GM19372 (cell line): ENCODE results near the gene CD2BP2.
A peak's percentile ranks its signal among the peaks of the same experiment; 100 is the strongest.

Experiments used
- ATAC-seq: cut with Tn5 transposase; IDR thresholded peaks from one replicate; pipeline ENCODE4 v1.9.1; 2021; ENCODE audit warnings: mild to moderate bottlenecking, low read depth, moderate library complexity; ENCODE audit not compliant: unreplicated experiment

Gene CD2BP2

GRCh38 chr16:30379158-30379783, 24.2 kb upstream of the CD2BP2 start:
- no peak for ATAC-seq

DNA sequence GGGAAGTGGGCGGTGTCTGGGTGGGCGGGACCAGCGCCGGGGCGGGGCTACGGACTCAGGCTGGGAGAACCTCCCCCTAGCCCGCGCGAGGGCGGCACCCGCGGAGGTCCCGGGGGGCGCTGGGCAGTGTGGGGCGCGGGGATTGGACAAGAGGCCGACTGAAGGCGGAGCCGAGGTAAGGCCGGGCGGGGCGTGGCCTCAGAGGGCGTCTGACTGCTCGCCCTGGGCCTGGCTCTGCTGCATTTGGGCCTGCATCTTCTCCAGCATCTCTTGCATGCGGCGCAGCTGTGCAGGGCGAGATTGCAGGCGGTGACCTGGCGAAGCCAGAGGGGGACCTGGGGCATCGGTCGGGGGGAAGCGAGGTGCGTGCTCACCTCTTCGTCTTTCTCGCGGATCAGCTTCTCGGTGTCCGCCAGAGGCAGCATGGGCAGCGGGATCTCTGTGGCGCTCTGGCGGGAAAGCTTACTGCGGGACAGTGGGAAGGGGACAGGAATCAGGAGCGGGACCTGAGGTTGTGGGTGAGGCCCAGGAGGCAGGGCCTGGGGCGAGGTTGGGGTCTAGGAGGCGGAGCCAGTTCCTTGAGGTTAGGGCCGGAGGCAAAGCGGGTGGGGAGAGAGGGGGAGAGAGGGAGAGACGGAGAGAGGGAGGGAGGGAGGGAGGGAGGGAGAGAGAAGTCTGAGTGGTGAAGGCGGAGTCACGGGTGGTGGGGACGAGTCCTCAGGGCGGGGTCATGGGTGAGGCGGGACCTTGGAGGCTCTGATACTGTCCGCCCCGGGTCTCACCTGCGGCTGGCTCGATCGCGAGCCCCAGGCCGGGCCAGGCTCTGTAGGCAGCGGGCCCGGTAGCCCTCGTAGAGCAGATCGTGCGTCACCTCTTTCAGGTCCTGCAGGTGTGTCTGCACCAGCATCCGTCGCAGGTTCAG, 23.4 kb upstream of the CD2BP2 start:
- peak; percentile 85 for ATAC-seq

DNA sequence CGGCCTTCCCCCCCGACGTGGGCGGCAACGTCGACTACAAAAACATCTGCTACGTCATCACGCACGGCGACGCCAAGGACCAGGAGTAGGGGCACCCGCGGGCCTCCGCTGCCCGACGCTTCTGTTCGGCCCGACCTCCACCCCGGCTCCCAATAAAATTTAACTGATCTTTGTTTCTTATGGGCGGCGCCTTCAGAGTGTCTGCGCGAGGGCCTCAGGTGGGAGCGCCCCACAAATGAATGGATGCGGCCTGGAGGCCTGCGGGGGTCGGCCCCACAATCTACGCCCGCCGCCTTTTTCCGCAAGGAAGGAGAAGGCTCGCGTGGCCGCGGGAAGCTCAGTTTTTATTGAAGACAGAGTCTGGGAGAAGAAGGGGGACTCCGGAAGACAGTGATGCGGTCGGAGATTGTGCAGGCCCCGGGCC, 22.7 kb upstream of the CD2BP2 start:
- peak; percentile 40 for ATAC-seq

GRCh38 chr16:30377050-30377811, 22.1 kb upstream of the CD2BP2 start:
- no peak for ATAC-seq

DNA sequence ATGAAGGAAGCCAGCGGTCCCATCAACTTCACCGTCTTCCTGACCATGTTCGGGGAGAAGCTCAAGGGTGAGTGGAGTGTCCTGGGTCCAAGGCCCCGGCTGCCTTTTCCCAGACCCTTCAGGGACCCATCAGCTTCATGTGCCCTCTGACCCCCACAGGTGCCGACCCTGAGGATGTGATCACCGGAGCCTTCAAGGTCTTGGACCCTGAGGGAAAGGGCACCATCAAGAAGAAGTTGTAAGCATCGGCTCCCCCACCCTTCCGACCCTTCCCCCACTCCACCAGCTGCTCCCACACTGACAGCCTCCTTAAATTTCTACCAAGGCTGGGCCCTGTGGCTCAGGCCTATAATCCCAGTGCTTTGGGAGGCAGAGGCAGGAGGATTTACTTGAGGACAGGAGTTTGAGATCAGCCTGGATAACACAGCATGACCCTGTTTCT, 21.4 kb upstream of the CD2BP2 start:
- no peak for ATAC-seq

- no peak for ATAC-seq
Measured at GRCh38 chr16:30375864-30376263, 20.8 kb upstream of the CD2BP2 start.

GRCh38 chr16:30374538-30374937, 19.4 kb upstream of the CD2BP2 start, which contains the start of gene MYL11:
MYL11 (plus strand) TSS chr16:30374802; CDS start chr16:30374858, 56 bp downstream.
- ATAC-seq: no peak

GRCh38 chr16:30372725-30373124, 17.6 kb upstream of the CD2BP2 start:
- no peak for ATAC-seq

DNA sequence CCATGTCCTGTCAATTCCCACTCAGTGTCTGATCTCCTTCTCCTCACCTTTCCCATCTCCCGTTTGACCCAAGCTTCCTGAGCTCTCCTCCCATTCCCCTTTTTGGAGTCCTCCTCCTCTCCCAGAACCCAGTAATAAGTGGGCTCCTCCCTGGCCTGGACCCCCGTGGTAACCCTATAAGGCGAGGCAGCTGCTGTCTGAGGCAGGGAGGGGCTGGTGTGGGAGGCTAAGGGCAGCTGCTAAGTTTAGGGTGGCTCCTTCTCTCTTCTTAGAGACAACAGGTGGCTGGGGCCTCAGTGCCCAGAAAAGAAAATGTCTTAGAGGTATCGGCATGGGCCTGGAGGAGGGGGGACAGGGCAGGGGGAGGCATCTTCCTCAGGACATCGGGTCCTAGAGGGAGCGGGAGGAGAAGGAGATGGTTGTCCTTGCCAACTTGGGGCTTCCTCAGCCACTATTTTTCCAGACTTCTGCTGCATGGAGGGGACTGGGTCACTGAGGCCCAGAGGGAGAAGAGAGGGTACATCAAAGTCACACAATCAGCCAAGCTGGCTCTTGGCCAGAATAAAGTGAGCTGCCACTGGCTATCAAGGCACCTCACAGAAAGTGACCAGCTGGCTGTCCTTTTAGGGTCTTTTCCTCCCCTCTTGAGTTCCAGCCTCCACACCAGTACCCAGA, 17.1 kb upstream of the CD2BP2 start:
- ATAC-seq: no peak

- ATAC-seq: no peak
Measured at GRCh38 chr16:30371248-30371816, 16.2 kb upstream of the CD2BP2 start.

DNA sequence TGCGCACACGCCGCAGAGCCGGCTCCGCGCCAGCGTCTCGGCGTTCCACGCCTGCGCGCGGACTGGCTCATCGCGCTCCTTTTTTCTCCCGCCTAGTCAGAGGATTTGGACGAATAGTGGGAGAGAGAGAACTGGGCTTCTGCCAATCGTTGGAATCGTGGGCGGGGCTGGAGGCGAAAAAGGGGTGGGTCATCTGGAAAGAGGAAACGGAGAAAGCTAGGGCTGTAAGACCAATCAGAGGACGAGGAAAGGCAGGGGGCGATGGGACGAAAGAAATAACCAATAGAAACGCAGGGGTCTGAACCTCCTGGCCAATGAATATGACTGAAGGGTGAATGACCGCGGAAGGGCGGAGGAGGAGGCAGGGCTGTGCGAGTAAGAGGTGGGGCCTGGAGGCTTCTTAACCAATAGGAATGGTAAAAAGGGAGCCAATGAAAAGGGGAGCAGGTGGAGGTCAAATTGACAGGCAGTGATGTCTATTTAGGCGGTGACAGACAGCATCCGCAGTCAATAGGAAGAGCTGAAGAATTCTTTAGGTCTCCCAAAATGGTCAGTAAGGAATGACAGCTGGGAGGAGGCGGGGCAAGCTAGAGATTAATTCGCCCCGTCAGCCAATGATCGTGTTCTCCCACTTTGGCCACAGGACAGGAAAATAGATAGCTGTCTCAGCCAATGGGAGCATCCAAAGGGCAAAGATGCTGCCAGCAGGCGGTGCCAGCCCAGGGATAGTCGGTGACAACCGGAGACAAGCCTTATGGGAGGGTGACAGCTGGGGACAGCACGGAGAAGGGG, 15.5 kb upstream of the CD2BP2 start, which contains the start of gene TBC1D10B:
TSS of gene TBC1D10B (minus strand) at position 39 of the 792 bp plus-strand sequence. CDS start 311 bp downstream, outside the sequence.
- ATAC-seq: peak; percentile 76

DNA sequence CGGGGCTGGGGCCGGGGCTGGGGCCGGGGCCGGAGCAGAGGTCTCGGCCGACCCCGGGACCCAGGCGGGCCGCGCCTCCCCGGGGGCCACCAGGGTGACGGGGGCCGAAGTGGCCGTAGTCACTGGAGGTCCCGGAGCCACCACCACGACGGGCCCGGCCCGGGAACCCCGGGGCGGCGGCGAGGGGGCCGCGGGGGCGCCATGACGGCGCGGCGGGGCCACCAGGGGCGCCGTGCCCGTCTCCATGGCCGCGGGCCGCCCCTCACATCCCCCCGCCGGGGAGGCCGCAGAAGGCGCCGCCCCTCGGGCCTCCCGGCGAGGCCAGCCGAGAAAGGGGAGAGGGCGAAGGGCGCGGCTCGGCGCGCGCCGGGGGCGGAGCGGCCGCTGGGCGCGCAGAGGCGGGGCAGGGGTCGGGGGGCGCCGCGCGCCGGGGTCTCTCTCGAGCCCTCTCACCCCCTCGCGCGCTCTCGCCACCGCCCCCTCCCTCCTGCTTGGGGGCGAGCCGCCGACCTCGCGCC, 14.9 kb upstream of the CD2BP2 start:
- ATAC-seq: no peak

- ATAC-seq: no peak
Measured at GRCh38 chr16:30369091-30369937, 14.2 kb upstream of the CD2BP2 start.

- no peak for ATAC-seq
Measured at GRCh38 chr16:30368792-30369090, 13.6 kb upstream of the CD2BP2 start.

GRCh38 chr16:30368122-30368791, 13.1 kb upstream of the CD2BP2 start:
- ATAC-seq: no peak

GRCh38 chr16:30367349-30368009, 12.4 kb upstream of the CD2BP2 start:
- ATAC-seq: no peak

DNA sequence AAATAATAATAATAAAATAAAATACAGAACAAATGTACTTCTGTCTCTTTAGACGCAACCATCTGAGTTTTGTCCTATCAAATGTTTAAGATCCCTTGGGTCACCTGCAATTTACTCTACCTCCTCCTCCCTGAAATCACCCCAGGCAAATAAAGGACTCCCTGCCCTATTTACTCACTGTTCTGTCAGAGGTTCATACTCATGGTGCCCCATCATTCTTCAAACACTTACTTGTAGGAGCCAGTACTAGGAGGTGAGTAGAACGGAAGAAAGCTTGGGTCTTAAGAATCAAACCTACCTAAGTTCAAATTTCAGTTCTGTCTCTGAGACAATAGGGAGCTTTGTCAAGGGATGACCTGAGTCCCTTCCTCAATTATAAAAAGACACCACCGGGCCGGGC, 11.4 kb upstream of the CD2BP2 start:
- ATAC-seq: no peak
